ENCODE measurements around the gene DGKI.

DGKI gene

DNA sequence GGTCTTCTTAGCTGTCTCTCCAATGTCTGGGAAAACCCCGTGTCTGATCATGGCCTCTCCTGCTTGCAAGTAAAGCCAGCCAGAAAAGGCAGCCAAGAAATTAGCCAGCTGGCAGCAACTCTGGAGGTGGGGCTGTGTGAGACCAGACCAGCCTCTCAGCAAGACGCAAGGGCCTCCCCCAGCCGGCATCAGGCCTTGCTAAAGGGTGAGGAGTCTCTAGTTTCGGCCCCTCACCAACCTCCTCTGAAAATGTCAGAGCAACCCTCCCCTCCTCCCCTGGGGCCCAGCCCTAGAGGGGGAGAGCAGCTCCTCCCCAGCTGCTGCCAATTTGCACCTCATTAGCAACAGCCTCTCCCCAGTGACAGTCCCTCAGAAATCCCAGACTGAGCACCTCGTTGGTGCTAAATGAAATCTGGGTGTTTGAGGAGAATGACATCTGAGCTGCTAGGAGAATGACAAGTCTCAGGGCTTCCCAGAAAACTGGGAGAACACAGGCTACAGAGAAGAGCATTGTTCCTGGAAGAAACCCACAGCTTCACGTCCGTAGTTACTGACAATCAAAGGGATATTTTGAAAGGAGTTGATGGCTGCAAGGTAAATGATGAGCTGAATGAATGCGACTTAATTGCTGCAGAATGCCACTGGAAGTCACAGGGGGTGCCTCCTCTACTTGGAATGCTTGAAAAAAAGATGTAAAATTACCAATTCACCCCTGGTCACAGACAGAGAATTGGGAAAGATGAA is 25.9 kb downstream of the DGKI start:
- no peak overlapping the region for H3K4me3 ChIP-seq (ENCODE audit: low read depth, low read length)
- TF ChIP-seq, protein P1, sequence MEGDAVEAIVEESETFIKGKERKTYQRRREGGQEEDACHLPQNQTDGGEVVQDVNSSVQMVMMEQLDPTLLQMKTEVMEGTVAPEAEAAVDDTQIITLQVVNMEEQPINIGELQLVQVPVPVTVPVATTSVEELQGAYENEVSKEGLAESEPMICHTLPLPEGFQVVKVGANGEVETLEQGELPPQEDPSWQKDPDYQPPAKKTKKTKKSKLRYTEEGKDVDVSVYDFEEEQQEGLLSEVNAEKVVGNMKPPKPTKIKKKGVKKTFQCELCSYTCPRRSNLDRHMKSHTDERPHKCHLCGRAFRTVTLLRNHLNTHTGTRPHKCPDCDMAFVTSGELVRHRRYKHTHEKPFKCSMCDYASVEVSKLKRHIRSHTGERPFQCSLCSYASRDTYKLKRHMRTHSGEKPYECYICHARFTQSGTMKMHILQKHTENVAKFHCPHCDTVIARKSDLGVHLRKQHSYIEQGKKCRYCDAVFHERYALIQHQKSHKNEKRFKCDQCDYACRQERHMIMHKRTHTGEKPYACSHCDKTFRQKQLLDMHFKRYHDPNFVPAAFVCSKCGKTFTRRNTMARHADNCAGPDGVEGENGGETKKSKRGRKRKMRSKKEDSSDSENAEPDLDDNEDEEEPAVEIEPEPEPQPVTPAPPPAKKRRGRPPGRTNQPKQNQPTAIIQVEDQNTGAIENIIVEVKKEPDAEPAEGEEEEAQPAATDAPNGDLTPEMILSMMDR (IDR thresholded peaks at IDR 0.05; ENCODE audit: low read depth, low read length), result no peak

DNA sequence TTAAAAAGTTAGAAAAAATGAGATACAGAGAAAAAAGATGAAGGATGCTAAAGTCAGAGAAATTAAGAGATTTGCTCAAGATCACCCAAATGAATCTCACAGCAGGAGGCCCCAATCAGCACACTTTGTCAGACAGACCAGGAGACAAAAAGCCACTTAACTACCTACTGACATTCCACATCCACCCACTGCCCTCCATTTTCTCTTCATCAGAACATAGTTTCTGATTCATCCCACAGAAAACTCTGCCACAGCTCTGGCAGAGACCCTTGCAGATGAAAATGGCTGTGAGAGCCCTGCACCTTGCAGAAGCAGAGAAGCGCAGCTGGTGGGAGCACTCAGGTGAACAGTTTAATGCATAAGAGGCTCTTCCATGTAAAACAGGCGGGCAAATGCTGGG is 26.6 kb downstream of the DGKI start:
- no peak overlapping the region for H3K4me3 ChIP-seq (ENCODE audit: low read depth, low read length)
- TF ChIP-seq, protein P1 (IDR thresholded peaks at IDR 0.05; ENCODE audit: low read depth, low read length), result no peak

DNA sequence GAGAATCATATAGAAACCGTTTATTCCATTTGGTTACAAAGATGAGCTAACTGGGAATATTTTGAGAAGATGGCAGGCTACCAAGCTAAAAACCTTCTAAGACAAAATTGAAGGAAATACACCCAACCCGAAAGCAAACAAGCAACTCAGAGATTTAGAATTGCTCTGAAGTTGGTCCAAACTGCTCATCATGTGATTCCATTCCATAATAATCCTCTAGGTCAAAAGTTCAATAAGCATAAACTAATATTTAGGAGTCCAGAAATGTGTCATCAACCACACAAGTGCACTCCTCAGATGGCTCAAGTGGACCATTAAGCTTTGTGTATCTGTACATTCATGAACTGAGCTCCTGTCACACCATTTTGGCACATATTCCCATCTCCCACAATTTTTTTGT is 28.7 kb downstream of the DGKI start:
- TF ChIP-seq, protein P1 (IDR thresholded peaks at IDR 0.05; ENCODE audit: low read depth, low read length), result no peak
- no peak overlapping the region for H3K4me3 ChIP-seq (ENCODE audit: low read depth, low read length)

DNA sequence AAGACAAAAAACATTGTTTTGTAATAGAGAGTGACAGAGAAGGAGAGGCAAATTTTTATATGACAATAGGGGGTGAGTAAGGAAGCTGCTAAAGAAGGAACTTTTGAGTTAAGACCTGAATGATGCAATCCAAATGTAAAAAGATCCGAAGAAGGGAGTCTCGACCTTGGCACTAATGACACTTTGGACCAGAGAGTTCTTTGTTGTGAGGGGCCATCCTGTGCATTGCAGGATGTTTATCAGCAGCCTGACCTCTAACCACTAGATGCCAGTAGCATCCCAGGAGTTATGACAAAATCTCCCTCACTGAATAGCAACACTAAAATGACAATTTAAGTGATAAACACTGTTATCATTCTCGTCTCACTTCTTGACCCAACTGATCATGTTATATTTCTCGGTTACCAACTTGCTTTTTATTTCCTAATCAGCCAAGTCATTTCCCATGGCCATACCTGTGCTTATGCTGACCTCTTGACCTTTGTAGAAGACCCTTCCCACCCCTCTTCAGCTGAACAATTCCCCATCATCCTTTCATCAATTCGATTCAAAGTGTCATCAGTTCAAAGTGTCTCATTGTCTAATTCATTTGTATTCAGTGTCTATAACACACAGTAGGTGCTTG is 30.0 kb downstream of the DGKI start:
- TF ChIP-seq, protein P1 (IDR thresholded peaks at IDR 0.05; ENCODE audit: low read depth, low read length), result peak; percentile 12; the same call in 1 of the 2 replicates
- no peak overlapping the region for H3K4me3 ChIP-seq (ENCODE audit: low read depth, low read length)

DNA sequence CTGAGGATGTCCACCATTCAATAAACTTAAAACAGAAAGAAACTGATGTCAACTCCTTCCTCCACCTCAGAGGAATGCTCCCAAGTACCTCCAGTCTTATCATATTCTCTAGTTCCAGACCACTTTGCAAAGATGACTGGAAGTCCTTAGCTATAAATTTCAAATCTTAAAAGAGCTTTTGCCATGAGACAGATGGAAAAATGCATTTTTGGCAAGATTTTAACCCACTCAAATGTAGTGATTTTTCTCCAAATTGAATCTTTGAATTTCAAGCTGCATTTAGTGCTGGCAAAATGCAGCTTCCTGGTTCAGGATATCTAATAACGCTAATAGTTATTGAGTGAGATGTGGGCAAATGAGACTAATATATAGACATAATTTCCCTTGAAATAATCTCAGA is 33.2 kb downstream of the DGKI start:
- H3K4me3 ChIP-seq (ENCODE audit: low read depth, low read length), result no peak overlapping the region
- TF ChIP-seq, protein P1 (IDR thresholded peaks at IDR 0.05; ENCODE audit: low read depth, low read length), result no peak

DNA sequence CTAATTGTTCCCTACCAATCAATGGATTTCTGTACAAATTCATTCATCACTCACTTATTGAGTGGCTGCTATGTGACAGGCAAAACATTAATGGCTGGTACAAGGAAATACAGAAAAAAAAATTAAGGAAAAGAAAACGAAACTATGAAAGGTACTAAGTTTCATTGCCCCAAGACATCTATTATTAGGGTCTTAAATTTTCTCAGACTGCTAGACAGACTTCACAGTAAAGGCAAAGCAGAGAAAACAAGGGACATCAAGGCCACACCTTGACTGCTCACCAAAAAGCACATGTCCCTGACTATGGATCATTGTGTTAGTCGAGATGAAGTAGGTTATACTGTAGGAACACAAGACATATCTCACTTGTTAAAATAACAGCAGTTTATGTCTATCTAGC is 36.5 kb downstream of the DGKI start:
- H3K4me3 ChIP-seq (ENCODE audit: low read depth, low read length), result no peak overlapping the region
- TF ChIP-seq, protein P1 (IDR thresholded peaks at IDR 0.05; ENCODE audit: low read depth, low read length), result no peak

DNA sequence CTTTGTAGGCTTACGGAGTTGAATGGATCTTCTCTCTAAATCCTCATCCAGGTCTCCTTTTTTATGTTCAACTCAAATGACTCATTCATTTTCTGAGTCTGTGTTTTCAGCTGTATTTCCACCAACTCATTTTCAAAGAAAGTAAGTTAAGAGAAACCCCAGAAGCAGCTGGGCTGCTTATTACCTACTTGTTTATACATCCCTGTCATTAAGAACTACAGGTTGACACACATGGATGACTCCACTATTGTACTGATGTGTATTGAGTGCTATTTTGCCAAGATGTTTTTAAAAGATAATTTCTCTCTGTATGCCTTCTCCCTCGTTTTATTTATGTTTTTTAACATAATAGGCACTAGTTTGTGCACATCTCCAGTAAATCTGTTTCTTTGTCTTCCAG is 41.9 kb downstream of the DGKI start:
- no peak overlapping the region for H3K4me3 ChIP-seq (ENCODE audit: low read depth, low read length)
- TF ChIP-seq, protein P1 (IDR thresholded peaks at IDR 0.05; ENCODE audit: low read depth, low read length), result no peak
